LNCaP clone FGC (cell line): ENCODE results near the gene ZFYVE19.

Source experiments
- DNase-seq: peaks from one replicate; pipeline ENCODE4 v3.0.0-alpha.2; 2011; ENCODE audit warnings: low read depth
- H3K4me3 ChIP-seq: 2 replicates; pipeline ENCODE4 v1.5.1; 2011; ENCODE audit warnings: mild to moderate bottlenecking, low read depth, low read length, control low read depth
- CTCF ChIP-seq: IDR thresholded peaks from 2 replicates; pipeline ENCODE4 v1.5.1; 2012; ENCODE audit warnings: mild to moderate bottlenecking; ENCODE audit not compliant: control insufficient read depth, insufficient read depth; ENCODE audit errors: extremely low read depth

Gene ZFYVE19

GRCh38 chr15:40770147-40770721 lies 36.7 kb upstream of the ZFYVE19 start:
- DNase-seq: no peak
- H3K4me3 ChIP-seq: no peak overlapping the region
- no peak for TF ChIP-seq CTCF

GRCh38 chr15:40771242-40771641 lies 35.6 kb upstream of the ZFYVE19 start:
- TF ChIP-seq CTCF: no peak

GRCh38 chr15:40772014-40772413 lies 34.9 kb upstream of the ZFYVE19 start:
- no peak for DNase-seq
- TF ChIP-seq CTCF: no peak
- H3K4me3 ChIP-seq: no peak overlapping the region

More at GRCh38 chr15:40771242-40771641, 35.6 kb upstream of the ZFYVE19 start:
- H3K4me3 ChIP-seq: no peak overlapping the region
- DNase-seq: no peak

- DNase-seq: no peak
- no peak overlapping the region for H3K4me3 ChIP-seq
- TF ChIP-seq CTCF: no peak
Observed at GRCh38 chr15:40773496-40773895, 33.4 kb upstream of the ZFYVE19 start.

GRCh38 chr15:40773902-40774301 lies 33.0 kb upstream of the ZFYVE19 start:
- H3K4me3 ChIP-seq: no peak overlapping the region
- TF ChIP-seq CTCF: no peak

GRCh38 chr15:40775007-40775406 lies 31.9 kb upstream of the ZFYVE19 start:
- no peak for TF ChIP-seq CTCF
- DNase-seq: no peak
- no peak overlapping the region for H3K4me3 ChIP-seq

More at GRCh38 chr15:40773902-40774301, 33.0 kb upstream of the ZFYVE19 start:
- no peak for DNase-seq

GRCh38 chr15:40775740-40776536 lies 31.0 kb upstream of the ZFYVE19 start:
- H3K4me3 ChIP-seq: no peak overlapping the region
- TF ChIP-seq CTCF: no peak
- no peak for DNase-seq
